HEK293T (cell line): ENCODE data around the gene MACROD2.

Experiments used
- BHLHE40 ChIP-seq: fragments of 450-650 bp; IDR thresholded peaks from 2 replicates; pipeline ENCODE4 v1.6.1; 2016; ENCODE audit warnings: mild to moderate bottlenecking, moderate library complexity, borderline replicate concordance
- FOXM1 ChIP-seq: fragments of 450-650 bp; IDR thresholded peaks from 2 replicates; pipeline ENCODE4 v1.6.1; 2017; ENCODE audit warnings: mild to moderate bottlenecking, borderline replicate concordance
- TARDBP ChIP-seq: fragments of 450-650 bp; IDR thresholded peaks from 2 replicates; pipeline ENCODE4 v1.6.1; 2016
- ZNF384 ChIP-seq: fragments of 450-650 bp; IDR thresholded peaks from 2 replicates; pipeline ENCODE4 v1.6.1; 2016

- no peak for TF ChIP-seq ZNF384
- TF ChIP-seq TARDBP = no peak
- no peak for TF ChIP-seq BHLHE40
- no peak for TF ChIP-seq FOXM1
Measured at GRCh38 chr20:15005300-15005986, 1010.1 kb downstream of the MACROD2 start.
